Measurements from ENCODE around the gene FITM2. TPM values are rescaled to one million over a fixed set of nuclear protein-coding genes. Genes with fewer than 3 reads are reported as not detected.
"Not testable (repeated sequence)": the region's sequence is repeated elsewhere in the genome, so short reads cannot be mapped to it uniquely, and the experiment has no call there.

Gene FITM2
- total RNA-seq, 1 donor from 2014 or later: 8.9 TPM

DNA sequence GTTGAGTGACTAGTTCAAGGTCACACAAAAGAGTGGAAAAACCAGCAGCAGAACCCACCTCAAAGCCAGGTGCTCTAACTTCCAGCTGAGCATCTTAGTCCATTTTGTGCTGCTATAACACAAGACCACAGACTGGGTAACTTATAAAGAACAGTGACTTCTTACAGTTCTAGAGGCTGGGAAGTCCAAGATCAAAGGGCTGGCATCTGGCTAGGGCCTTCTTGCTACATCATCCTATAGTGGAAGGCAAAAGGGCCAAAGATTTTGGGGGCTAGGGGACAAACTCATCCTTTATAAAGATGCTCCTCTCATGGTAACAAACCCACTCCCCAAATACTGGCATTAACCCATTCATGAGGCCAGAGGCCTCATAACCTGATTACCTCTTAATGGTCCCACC, 9.7 kb downstream of the FITM2 start:
- no peak for DNase-seq (ENCODE audit: extremely low spot score, unreplicated experiment)
- TF ChIP-seq, protein P1, sequence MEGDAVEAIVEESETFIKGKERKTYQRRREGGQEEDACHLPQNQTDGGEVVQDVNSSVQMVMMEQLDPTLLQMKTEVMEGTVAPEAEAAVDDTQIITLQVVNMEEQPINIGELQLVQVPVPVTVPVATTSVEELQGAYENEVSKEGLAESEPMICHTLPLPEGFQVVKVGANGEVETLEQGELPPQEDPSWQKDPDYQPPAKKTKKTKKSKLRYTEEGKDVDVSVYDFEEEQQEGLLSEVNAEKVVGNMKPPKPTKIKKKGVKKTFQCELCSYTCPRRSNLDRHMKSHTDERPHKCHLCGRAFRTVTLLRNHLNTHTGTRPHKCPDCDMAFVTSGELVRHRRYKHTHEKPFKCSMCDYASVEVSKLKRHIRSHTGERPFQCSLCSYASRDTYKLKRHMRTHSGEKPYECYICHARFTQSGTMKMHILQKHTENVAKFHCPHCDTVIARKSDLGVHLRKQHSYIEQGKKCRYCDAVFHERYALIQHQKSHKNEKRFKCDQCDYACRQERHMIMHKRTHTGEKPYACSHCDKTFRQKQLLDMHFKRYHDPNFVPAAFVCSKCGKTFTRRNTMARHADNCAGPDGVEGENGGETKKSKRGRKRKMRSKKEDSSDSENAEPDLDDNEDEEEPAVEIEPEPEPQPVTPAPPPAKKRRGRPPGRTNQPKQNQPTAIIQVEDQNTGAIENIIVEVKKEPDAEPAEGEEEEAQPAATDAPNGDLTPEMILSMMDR (IDR thresholded peaks at IDR 0.05): no peak
- Mint-ChIP-seq H3K27ac (ENCODE audit: unreplicated experiment) (no peak overlapping the region), H3K9me3 (ENCODE audit: unreplicated experiment) (no peaks in the 10 kb centered on the region), H3K36me3 (ENCODE audit: unreplicated experiment) (no peaks in the 10 kb centered on the region), H3K4me3 (ENCODE audit: unreplicated experiment) (no peak overlapping the region), H3K27me3 (ENCODE audit: unreplicated experiment) (no peaks in the 10 kb centered on the region), H3K4me1 (ENCODE audit: unreplicated experiment) (no peaks in the 10 kb centered on the region)

DNA sequence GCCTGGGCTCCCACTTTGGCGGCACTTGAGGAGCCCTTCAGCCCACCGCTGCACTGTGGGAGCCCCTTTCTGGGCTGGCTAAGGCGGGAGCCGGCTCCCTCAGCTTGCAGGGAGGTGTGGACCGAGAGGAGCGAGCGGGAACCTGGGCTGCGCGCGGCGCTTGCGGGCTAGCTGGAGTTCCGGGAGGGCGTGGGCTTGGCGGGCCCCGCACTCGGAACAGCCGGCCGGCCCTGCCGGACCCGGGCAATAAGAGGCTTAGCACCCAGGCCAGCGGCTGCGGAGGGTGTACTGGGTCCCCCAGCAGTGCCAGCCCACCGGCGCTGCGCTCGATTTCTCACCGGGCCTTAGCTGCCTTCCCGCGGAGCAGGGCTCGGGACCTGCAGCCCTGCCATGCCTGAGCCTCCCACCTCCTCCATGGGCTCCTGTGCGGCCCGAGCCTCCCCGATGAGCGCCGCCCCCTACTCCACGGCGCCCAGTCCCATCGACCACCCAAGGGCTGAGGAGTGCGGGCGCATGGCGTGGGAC, 11.9 kb downstream of the FITM2 start:
- H3K4me3 Mint-ChIP-seq (ENCODE audit: unreplicated experiment); DNase-seq (ENCODE audit: extremely low spot score, unreplicated experiment); H3K27ac Mint-ChIP-seq (ENCODE audit: unreplicated experiment): not testable (repeated sequence)

DNA sequence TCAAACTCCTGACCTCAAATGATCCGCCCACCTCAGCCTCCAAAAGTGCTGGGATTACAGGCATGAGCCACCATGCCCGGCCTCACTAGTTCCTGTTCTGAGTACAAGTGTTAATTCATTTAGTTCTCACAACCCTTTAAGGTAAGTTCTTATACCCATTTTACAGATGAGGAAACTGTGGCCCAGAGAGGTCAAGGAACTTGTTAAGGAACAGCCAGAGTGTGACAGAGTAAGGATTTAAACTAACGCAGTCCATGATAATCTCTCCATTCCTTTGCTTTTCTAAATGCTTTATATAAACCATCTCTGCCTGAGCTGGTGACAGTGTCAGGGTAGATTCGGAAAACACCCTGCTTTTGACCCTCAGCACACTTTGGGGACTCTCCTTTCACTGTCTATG, 13.3 kb downstream of the FITM2 start:
- Mint-ChIP-seq H3K9me3 (ENCODE audit: unreplicated experiment) (no peaks in the 10 kb centered on the region), H3K36me3 (ENCODE audit: unreplicated experiment) (no peaks in the 10 kb centered on the region), H3K4me1 (ENCODE audit: unreplicated experiment) (peaks cover 2% of the 10 kb centered on the region), H3K27me3 (ENCODE audit: unreplicated experiment) (no peaks in the 10 kb centered on the region), H3K27ac (ENCODE audit: unreplicated experiment) (no peak overlapping the region), H3K4me3 (ENCODE audit: unreplicated experiment) (no peak overlapping the region)
- TF ChIP-seq, protein P1 (IDR thresholded peaks at IDR 0.05): no peak
- DNase-seq (ENCODE audit: extremely low spot score, unreplicated experiment): no peak

More for the DNA sequence above, 11.9 kb downstream of the FITM2 start:
- not testable (repeated sequence) for H3K9me3 Mint-ChIP-seq (ENCODE audit: unreplicated experiment); H3K4me1 Mint-ChIP-seq (ENCODE audit: unreplicated experiment); H3K27me3 Mint-ChIP-seq (ENCODE audit: unreplicated experiment); H3K36me3 Mint-ChIP-seq (ENCODE audit: unreplicated experiment)

DNA sequence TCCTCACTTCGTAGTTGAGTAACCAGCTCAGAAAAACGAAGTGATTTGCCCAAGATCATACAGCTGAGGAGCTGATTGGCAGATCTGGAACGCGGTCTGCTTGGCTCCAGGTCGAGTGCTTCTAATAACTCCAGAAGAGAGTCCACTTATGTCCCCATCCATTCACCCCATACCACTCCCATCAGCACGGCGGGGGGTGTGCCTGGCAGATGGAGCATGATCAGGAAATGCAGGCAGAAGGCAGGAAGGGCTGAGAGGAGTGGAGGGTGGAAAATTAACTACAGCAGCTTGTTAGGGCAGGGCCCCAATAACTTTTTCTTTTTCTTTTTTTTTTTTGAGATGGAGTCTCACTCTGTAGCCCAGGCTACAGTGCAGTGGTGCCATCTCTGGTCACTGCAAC, 15.0 kb downstream of the FITM2 start:
- Mint-ChIP-seq H3K9me3 (ENCODE audit: unreplicated experiment) (no peaks in the 10 kb centered on the region), H3K4me3 (ENCODE audit: unreplicated experiment) (no peak overlapping the region), H3K27me3 (ENCODE audit: unreplicated experiment) (no peaks in the 10 kb centered on the region), H3K4me1 (ENCODE audit: unreplicated experiment) (peaks cover 2% of the 10 kb centered on the region), H3K27ac (ENCODE audit: unreplicated experiment) (no peak overlapping the region), H3K36me3 (ENCODE audit: unreplicated experiment) (peaks cover under 1% of the 10 kb centered on the region)
- DNase-seq (ENCODE audit: extremely low spot score, unreplicated experiment): no peak
- TF ChIP-seq, protein P1 (IDR thresholded peaks at IDR 0.05): no peak

DNA sequence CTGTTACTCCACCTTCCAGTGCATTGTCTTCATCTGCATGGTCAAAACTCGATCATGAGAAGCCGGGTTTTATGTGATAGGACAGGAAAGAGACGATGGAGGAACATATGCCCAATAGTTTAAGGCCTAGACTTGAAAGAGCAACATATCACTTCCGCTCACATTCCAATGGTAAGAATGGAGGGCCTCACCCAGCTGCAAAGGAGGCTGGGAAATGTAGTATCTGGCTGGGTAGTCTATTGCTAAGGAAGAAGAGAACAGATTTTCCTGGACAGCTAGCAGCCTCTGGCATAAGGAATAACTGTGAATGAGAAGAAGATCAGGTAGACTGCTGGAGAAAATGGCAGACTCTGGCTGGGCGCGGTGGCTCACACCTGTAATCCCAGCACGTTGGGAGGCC, 19.2 kb downstream of the FITM2 start:
- peaks cover 4% of the 10 kb centered on the region for H3K36me3 Mint-ChIP-seq (ENCODE audit: unreplicated experiment)
- no peak overlapping the region for H3K27ac Mint-ChIP-seq (ENCODE audit: unreplicated experiment)
- no peaks in the 10 kb centered on the region for H3K9me3 Mint-ChIP-seq (ENCODE audit: unreplicated experiment)
- peaks cover 2% of the 10 kb centered on the region for H3K4me1 Mint-ChIP-seq (ENCODE audit: unreplicated experiment)
- H3K27me3 Mint-ChIP-seq (ENCODE audit: unreplicated experiment): no peaks in the 10 kb centered on the region
- TF ChIP-seq, protein P1 (IDR thresholded peaks at IDR 0.05): no peak
- DNase-seq (ENCODE audit: extremely low spot score, unreplicated experiment): no peak
- H3K4me3 Mint-ChIP-seq (ENCODE audit: unreplicated experiment): no peak overlapping the region

GRCh38 chr20:44288252-44288651, 22.8 kb downstream of the FITM2 start:
- peaks cover 4% of the 10 kb centered on the region for H3K36me3 Mint-ChIP-seq (ENCODE audit: unreplicated experiment)
- no peaks in the 10 kb centered on the region for H3K9me3 Mint-ChIP-seq (ENCODE audit: unreplicated experiment)
- H3K27ac Mint-ChIP-seq (ENCODE audit: unreplicated experiment): no peak overlapping the region
- H3K27me3 Mint-ChIP-seq (ENCODE audit: unreplicated experiment): no peaks in the 10 kb centered on the region
- no peaks in the 10 kb centered on the region for H3K4me1 Mint-ChIP-seq (ENCODE audit: unreplicated experiment)
- TF ChIP-seq, protein P1 (IDR thresholded peaks at IDR 0.05): no peak
- H3K4me3 Mint-ChIP-seq (ENCODE audit: unreplicated experiment): no peak overlapping the region
- DNase-seq (ENCODE audit: extremely low spot score, unreplicated experiment): no peak

Data from osteocyte (in vitro differentiated cells).